Activated CD8-positive, alpha-beta memory T cell treated with anti-CD3 and anti-CD28 coated beads, Interleukin-2, amount 50 U/mL, for 24 hours (primary cell): ENCODE measurements around the gene NDUFB4.
"Not testable (repeated sequence)": the region's sequence is repeated elsewhere in the genome, so short reads cannot be mapped to it uniquely, and the experiment has no call there.

ENCODE experiments used
- DNase-seq: peaks from one replicate; pipeline ENCODE4 v3.0.0-alpha.2; 2020; ENCODE audit errors: extremely low read depth

Gene NDUFB4

DNA sequence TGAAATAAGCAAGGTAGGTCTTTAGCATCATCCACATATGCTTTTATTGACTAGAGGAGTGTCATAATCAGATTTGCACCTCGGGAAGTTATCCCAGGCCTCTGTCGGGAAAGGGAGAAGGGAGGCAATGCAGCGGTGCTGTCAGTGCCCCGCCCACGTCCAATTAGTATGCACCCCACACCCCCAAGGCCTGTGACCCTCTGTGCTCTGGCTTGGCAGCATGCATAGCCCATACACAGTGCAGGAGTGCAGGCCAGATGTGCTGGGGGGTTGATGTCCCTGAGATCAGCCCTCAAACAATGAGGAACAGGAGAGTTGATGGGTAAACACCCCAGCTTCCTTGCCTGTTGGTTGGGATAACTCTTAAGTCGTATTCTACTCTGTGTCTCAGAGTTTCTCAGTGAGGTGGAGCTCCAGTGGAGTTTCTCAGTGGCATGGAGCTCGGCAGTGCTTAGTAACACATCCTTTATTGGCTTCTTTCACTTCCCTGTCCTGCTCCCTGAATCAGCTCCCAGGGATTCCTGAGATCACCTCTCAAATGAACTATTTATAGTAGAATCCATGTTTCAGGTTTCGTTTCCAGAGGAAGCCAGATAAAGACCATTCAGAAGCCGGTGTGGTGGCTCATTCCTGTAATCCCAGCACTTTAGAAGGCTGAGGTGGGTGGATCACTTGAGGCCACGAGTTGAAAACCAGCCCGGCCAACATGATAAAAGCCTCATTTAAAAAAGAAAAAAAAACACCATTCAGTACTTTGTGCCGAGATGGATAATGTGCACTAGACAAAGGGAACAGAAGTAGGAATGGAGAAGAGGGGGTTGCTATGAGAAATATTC, 26.7 kb upstream of the NDUFB4 start:
- no peak for DNase-seq

DNA sequence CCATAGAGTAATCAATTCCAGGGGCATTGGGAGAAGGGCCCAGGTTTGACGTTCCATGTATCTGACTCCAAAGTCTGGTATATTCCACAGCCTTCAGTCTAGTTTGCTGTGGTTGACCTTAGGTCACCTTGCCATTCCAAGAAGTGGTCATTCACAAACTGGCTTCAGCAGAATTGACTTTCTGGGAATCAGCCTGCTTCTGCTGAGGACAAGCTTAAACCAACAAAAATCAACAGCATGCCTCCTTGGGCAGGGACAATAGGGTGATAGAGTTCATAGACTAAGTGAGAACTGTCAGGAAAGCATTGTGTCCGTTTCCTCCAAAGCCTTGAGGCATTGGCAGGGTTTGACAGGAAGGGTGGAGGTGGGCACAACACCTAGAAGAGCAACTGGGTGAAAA, 24.1 kb upstream of the NDUFB4 start:
- no peak for DNase-seq

- no peak for DNase-seq
These were observed 8.7 kb upstream of the NDUFB4 start for GRCh38 chr3:120587332-120587975.

- DNase-seq = no peak
These were observed 384 bp upstream of the NDUFB4 start for GRCh38 chr3:120595788-120596115.

- no peak for DNase-seq
These were observed 702 bp downstream of the NDUFB4 start for GRCh38 chr3:120596853-120597223.

GRCh38 chr3:120597445-120598049, 1.4 kb downstream of the NDUFB4 start:
- no peak for DNase-seq

GRCh38 chr3:120599211-120599610, 3.1 kb downstream of the NDUFB4 start:
- no peak for DNase-seq

- DNase-seq = no peak
These were observed 5.4 kb downstream of the NDUFB4 start for GRCh38 chr3:120601554-120601953.

GRCh38 chr3:120602682-120603081, 6.5 kb downstream of the NDUFB4 start:
- no peak for DNase-seq

GRCh38 chr3:120604382-120604781, 8.2 kb downstream of the NDUFB4 start:
- no peak for DNase-seq

DNA sequence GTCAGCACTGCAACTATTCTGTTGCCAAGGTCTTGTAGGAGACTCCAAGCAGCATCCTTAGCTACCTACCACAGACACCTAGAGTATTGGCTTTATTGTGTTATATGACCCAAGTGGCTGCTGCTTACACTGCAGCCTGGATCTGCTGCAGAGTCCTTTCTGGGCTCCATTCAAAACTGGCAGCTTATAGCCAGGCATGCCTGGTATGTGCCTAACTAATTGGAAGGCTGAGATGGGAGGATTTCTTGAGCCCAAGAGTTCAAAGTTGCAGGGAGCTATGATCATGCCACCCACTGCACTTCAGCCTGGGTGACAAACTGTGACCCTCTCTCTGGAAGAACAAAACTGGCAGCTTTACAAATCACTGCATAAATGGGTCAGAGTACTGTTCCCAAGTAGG, 8.6 kb downstream of the NDUFB4 start:
- DNase-seq = no peak

DNA sequence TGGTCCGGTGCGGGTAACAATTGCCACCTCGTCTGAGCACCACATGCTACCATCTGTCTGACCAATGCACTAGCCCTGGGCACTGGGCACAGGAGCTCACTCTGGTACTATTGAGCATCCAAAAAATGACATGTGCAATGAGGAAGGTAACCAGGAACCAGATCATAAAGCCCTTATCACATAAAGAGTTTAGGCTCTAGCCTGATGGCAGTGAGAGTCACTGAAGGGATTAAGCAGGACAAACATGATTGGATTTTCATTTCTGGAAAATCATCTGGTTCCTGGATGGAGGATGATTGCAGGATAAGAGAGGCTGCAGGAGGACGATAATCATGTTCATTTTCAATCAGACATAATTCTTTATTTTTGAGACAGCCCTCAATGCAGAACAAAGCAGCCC, 12.4 kb downstream of the NDUFB4 start:
- no peak for DNase-seq

DNA sequence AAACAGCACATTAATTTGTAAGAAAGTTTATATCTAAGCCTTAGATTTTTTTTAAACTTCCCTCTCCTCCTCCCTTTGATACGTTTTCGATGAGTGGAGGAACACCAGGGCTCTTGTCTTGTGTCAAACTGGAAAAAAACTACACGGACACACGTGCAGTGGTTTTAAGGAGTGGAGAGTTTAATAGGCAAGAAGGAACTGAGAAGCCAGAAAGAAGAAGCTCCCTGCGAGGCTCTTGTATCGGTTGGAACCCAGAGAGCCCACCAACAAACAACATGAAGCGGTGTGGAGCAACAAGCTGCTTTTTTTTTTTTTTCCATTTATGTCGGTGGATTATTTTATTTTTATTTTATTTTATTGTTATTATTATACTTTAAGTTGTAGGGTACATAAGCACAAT, 18.6 kb downstream of the NDUFB4 start:
- no peak for DNase-seq

DNA sequence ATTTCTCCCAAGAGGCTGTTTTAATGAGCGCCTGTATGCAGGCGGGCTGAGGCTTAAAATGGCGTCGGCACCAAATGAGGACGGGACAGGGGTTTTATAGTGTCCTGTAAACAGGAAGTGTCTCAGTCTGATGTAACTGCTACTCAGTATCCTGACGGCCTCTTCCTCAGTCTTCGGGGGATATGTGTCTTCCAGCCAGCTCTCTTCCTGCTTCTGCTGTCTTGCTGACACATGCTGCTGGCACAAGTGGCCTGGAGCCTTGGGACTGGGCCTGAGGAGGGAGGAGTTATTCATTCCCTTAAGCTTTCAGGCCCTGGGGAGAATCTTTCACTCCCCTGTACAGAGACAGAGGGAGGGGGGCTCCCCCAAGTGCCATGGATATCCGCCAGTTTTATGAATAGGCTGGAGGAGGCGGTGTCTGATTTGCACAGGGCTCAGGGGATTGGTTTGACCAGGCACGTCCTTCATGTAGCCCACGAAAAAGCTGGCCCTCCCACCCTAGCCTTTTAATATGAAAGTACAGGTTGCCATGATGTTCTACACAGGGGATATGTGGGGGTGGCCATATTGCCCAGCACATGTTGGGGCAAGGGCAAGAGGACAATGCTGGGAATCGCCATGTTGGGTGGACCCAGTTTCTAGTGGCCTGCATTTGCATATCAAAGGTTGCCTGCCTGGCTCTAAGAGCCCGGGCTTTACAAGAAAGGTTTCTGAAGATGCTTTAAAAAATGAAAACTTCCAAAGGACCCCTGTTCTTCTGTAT, 19.9 kb downstream of the NDUFB4 start:
- no peak for DNase-seq

DNA sequence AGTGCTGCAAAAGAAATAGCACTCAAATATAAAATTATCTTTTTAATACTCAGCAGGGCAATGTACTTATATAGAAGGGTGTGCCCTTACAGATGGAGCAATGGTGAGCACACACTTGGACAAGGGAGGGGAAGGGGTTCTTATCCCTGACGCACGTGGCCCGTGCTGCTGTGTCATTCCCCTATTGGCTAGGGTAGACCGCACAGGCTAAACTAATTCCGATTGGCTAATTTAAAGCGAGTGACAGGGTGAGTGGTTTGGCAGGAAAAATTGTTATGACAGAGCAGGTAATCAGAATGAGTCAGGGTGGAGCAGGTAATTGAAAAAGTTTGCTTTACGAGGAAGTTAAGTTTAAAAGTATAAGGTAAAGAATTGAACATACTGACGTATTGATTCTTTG, 20.6 kb downstream of the NDUFB4 start:
- not testable (repeated sequence) for DNase-seq

DNA sequence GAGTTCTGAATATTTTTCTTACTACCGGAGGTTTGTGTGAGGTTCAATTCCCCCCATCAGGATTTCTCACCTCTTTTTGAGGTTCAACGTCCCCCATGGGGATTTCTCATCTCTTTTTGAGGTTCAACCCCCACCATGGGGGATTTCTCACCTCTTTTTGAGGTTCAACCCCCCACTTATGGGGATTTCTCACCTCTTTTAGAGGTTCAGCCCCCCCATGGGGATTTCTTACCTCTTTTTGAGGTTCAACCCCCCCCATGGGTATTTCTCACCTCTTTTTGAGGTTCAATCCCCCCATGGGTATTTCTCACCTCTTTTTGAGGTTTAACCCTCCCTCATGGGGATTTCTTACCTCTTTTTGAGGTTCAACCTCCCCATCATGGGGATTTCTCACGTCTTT, 26.3 kb downstream of the NDUFB4 start:
- DNase-seq = no peak

GRCh38 chr3:120622870-120623726, 27.0 kb downstream of the NDUFB4 start:
- DNase-seq = no peak

DNA sequence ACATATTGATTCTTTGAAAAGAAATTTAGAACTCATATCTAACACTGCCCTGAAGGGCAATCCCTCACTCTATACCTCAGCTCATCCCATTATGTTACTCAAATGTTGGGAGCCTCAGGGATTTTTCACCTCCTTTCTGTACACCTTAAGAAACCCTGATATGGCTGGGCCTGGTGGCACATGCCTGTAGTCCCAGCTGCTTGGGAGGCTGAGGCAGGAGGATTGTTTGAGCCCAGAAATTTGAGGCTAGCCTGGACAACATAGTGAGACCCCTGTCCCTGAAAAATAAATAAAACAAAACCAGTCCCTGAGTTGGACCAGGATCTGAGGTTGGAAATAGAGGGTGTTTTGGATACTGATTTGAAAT, 27.6 kb downstream of the NDUFB4 start:
- DNase-seq = no peak

GRCh38 chr3:120625159-120625586, 29.0 kb downstream of the NDUFB4 start:
- DNase-seq = no peak

- DNase-seq = no peak
These were observed 38.4 kb downstream of the NDUFB4 start for GRCh38 chr3:120634539-120634938.

DNA sequence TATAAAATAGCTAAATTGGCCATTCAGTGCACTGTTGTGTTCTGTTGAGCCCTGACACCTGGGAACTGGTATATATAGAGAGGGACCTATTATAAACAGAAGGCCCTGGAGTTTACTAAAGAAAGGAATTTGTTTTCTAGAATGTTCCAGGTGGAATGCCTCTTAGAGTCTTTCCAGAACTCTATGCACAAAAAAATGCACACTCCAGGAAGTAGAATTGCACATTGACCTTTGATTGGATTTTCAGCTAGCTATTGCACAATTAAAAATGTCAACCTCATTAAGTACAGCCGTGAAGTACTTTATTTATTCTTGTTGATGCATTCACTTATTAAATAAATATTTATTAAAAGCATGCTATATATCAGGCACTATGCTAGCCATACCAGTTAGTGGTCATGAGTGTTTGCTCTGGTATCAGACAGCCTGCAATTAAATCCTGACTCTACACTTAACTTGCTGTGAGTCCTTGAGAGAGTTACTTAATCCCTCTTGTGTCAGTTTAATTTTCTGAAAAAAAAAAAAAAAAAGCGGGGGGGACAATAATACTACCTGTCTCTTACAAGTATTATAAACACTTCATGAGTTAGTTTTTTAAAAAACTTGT, 40.8 kb downstream of the NDUFB4 start:
- no peak for DNase-seq
